ENCODE measurements around the gene IL36B. TPM values are rescaled to one million over a fixed set of nuclear protein-coding genes. Genes with fewer than 3 reads are reported as not detected.

IL36B gene
- total RNA-seq, 1 experiment from 2014 or later, result not detected

DNA sequence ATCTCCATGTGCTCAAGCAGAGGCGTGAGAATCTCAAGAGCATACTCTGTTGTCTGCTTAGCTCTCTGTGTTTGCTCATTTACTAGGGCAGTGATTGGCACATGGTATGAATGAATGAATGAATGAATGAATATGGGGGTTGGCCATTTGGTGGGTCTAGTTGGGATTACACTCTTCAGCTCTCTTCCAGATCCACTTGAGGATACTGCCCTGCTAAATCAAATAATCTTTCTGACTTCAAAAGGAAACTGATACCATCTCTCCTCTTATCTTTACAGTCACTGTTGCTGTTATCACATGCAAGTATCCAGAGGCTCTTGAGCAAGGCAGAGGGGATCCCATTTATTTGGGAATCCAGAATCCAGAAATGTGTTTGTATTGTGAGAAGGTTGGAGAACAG lies 72.9 kb downstream of the IL36B start:
- intact Hi-C loops (cut with micrococcal nuclease; ENCODE audit: unreplicated experiment), result no loop called here
- Histone ChIP-seq H3K27me3 (ENCODE audit: insufficient read depth, low read depth) (no peaks in the 10 kb centered on the region), H3K4me1 (replicated peaks; ENCODE audit: insufficient read depth) (no peaks in the 10 kb centered on the region), H3K9me2 (ENCODE audit: insufficient read depth) (no peaks in the 10 kb centered on the region), H3F3A (ENCODE audit: insufficient read depth, low read depth) (no peaks in the 10 kb centered on the region), H3K4me3 (no peak overlapping the region), H3K9me3 (ENCODE audit: insufficient read depth, low read depth) (no peaks in the 10 kb centered on the region), H3K36me3 (ENCODE audit: low read depth) (no peaks in the 10 kb centered on the region), H2AFZ (no peak overlapping the region), H3K79me2 (ENCODE audit: low read depth) (no peaks in the 10 kb centered on the region), H3K27ac (no peak overlapping the region), H3K4me2 (no peak overlapping the region), H4K20me1 (ENCODE audit: insufficient read depth) (no peaks in the 10 kb centered on the region)
- no TSS peak for BruUV-seq (replicated peaks)
- CTCF ChIA-PET, result no interaction called here
- POLR2A ChIA-PET (ENCODE audit: unreplicated experiment), result no interaction called here
- TF ChIP-seq EZH2 (IDR thresholded peaks at IDR 0.05; ENCODE audit: low read depth), result no peak
- TF ChIP-seq, protein P1, sequence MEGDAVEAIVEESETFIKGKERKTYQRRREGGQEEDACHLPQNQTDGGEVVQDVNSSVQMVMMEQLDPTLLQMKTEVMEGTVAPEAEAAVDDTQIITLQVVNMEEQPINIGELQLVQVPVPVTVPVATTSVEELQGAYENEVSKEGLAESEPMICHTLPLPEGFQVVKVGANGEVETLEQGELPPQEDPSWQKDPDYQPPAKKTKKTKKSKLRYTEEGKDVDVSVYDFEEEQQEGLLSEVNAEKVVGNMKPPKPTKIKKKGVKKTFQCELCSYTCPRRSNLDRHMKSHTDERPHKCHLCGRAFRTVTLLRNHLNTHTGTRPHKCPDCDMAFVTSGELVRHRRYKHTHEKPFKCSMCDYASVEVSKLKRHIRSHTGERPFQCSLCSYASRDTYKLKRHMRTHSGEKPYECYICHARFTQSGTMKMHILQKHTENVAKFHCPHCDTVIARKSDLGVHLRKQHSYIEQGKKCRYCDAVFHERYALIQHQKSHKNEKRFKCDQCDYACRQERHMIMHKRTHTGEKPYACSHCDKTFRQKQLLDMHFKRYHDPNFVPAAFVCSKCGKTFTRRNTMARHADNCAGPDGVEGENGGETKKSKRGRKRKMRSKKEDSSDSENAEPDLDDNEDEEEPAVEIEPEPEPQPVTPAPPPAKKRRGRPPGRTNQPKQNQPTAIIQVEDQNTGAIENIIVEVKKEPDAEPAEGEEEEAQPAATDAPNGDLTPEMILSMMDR (conservative IDR thresholded peaks at IDR 0.05), result no peak
- no peak for DNase-seq

DNA sequence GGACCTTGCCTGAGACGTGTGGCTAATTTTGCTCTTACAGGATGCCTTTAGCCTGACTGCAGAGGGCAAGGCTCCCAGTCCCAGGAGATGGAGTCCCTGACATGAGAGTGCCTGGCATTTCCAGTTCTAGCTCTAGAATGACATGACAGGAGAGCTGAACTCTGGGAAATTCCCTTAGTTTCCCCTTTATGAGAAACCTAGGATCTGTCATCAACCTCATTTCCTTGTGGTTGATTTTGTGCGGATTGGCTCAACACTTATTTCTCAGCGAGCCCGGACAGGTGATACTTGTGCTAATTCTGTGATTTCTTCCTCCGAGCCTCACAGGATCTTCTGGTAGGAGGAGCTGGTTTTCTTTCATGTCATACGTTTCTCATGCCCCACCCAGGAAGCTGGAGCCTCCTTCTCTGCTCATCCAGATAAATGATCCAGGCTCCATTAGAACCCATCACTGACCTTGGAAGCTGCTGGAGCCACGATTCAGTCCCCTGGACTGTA lies 75.1 kb downstream of the IL36B start, which contains the start of gene IL36G:
Gene IL36G, plus strand, starts transcription at position 448 of the 498 bp plus-strand sequence. CDS start 633 bp downstream, outside the sequence.
- no peak for DNase-seq
- no peak for TF ChIP-seq EZH2 (IDR thresholded peaks at IDR 0.05; ENCODE audit: low read depth)
- TF ChIP-seq, protein P1 (conservative IDR thresholded peaks at IDR 0.05), result no peak
- no peaks in the 10 kb centered on the region for H3F3A ChIP-seq (ENCODE audit: insufficient read depth, low read depth)
- H3K9me2 ChIP-seq (ENCODE audit: insufficient read depth), result no peaks in the 10 kb centered on the region
- ChIA-PET CTCF (no interaction called here), POLR2A (ENCODE audit: unreplicated experiment) (no interaction called here)
- BruUV-seq (replicated peaks), result no TSS peak
- 0 out of 2 replicates have a peak, but pooled peaks cover under 1% of the 10 kb centered on the region for H3K4me1 ChIP-seq (replicated peaks; ENCODE audit: insufficient read depth)
- H3K4me3 ChIP-seq, result no peak within 1 kb of the TSS
- no peaks in the 10 kb centered on the region for H4K20me1 ChIP-seq (ENCODE audit: insufficient read depth)
- no peak within 1 kb of the TSS for H3K27ac ChIP-seq
- H3K9me3 ChIP-seq (ENCODE audit: insufficient read depth, low read depth), result no peaks in the 10 kb centered on the region
- no peaks in the 10 kb centered on the region for H3K36me3 ChIP-seq (ENCODE audit: low read depth)
- no peak within 1 kb of the TSS for H2AFZ ChIP-seq
- H3K4me2 ChIP-seq, result no peak within 1 kb of the TSS
- H3K27me3 ChIP-seq (ENCODE audit: insufficient read depth, low read depth), result no peaks in the 10 kb centered on the region
- intact Hi-C loops (cut with micrococcal nuclease; ENCODE audit: unreplicated experiment), result no loop called here
- H3K79me2 ChIP-seq (ENCODE audit: low read depth), result no peaks in the 10 kb centered on the region

Other genes with a start within 250 kb of the IL36B start
- 1.4 TPM in 2 replicates for gene IL1B, start 216.1 kb downstream of the IL36B start, total RNA-seq (2021)
- 1.0 and 1.7 TPM in 2 replicates for gene IL37, start 141.7 kb downstream of the IL36B start, total RNA-seq (2021)
- not detected in 2 replicates for gene IL36G, start 74.9 kb downstream of the IL36B start, total RNA-seq (2021)
- not detected in 2 replicates for gene IL36A, start 47.4 kb downstream of the IL36B start, total RNA-seq (2021)
- gene IL36RN, start 6.3 kb upstream of the IL36B start, total RNA-seq (2021), result 1.0 and 1.7 TPM in 2 replicates
- not detected in 2 replicates for gene IL1F10, start 15.1 kb upstream of the IL36B start, total RNA-seq (2021)
- 5.0 and 8.4 TPM in 2 replicates for gene IL1RN, start 74.7 kb upstream of the IL36B start, total RNA-seq (2021)
- 29.6 and 38.7 TPM in 2 replicates for gene PSD4, start 121.1 kb upstream of the IL36B start, total RNA-seq (2021)
- 5.8 and 6.4 TPM in 2 replicates for gene PAX8, start 226.1 kb upstream of the IL36B start, total RNA-seq (2021)